H9 (cell line): Measurements from ENCODE around the gene HNMT. TPM values are rescaled to one million over a fixed set of nuclear protein-coding genes. Genes with fewer than 3 reads are reported as not detected.

Experiments used
- DNase-seq: peaks from one replicate; pipeline ENCODE4 v3.0.0-alpha.2; 2017
- H2AFZ ChIP-seq: one replicate; pipeline ENCODE4 v1.6.1; 2013; ENCODE audit warnings: mild to moderate bottlenecking, low read length, control low read depth, moderate library complexity
- H2AK5ac ChIP-seq: 2 replicates; pipeline ENCODE4 v1.6.1; 2013; ENCODE audit warnings: low read length, control low read depth, mixed read lengths; ENCODE audit not compliant: insufficient read length
- H2BK120ac ChIP-seq: one replicate; pipeline ENCODE4 v1.6.1; 2013; ENCODE audit warnings: low read depth, mild to moderate bottlenecking, low read length, control low read depth, inconsistent platforms; ENCODE audit not compliant: poor library complexity, severe bottlenecking
- H2BK12ac ChIP-seq: 2 replicates; pipeline ENCODE4 v1.6.1; 2013; ENCODE audit warnings: low read length, control low read depth, mixed read lengths, low read depth; ENCODE audit not compliant: insufficient read length
- H2BK15ac ChIP-seq: 2 replicates; pipeline ENCODE4 v1.6.1; 2013; ENCODE audit warnings: low read depth, low read length, control low read depth
- H2BK20ac ChIP-seq: one replicate; pipeline ENCODE4 v1.6.1; 2013; ENCODE audit warnings: low read depth, mild to moderate bottlenecking, low read length, control low read depth, inconsistent platforms; ENCODE audit not compliant: poor library complexity, severe bottlenecking
- H2BK5ac ChIP-seq: 2 replicates; pipeline ENCODE4 v1.6.1; 2013; ENCODE audit warnings: low read length, control low read depth, mixed read lengths; ENCODE audit not compliant: insufficient read length
- H3K14ac ChIP-seq: 2 replicates; pipeline ENCODE4 v1.6.1; 2013; ENCODE audit warnings: low read length, control low read depth; ENCODE audit not compliant: insufficient read depth
- H3K18ac ChIP-seq: 2 replicates; pipeline ENCODE4 v1.6.1; 2013; ENCODE audit warnings: low read depth, mild to moderate bottlenecking, mixed read lengths, low read length, control low read depth; ENCODE audit not compliant: insufficient read length
- H3K23ac ChIP-seq: 2 replicates; pipeline ENCODE4 v1.6.1; 2013; ENCODE audit warnings: low read length, control low read depth, mixed read lengths, low read depth; ENCODE audit not compliant: insufficient read length
- H3K23me2 ChIP-seq: 2 replicates; pipeline ENCODE4 v1.6.1; 2013; ENCODE audit warnings: low read depth, mild to moderate bottlenecking, mixed read lengths, low read length, control low read depth; ENCODE audit not compliant: insufficient read length, poor library complexity, severe bottlenecking
- H3K27ac ChIP-seq: 2 replicates; pipeline ENCODE4 v1.5.1; 2013; ENCODE audit warnings: low read length, control low read depth, mixed read lengths, low read depth; ENCODE audit not compliant: insufficient read length
- H3K27me3 ChIP-seq: 2 replicates; pipeline ENCODE4 v1.6.1; 2013; ENCODE audit warnings: low read length, control low read depth, inconsistent platforms; ENCODE audit not compliant: insufficient read depth
- H3K4ac ChIP-seq: 2 replicates; pipeline ENCODE4 v1.6.1; 2013; ENCODE audit warnings: low read depth, mild to moderate bottlenecking, control low read depth, inconsistent platforms, low read length, moderate library complexity
- H3K4me1 ChIP-seq: 2 replicates; pipeline ENCODE4 v1.6.1; 2013; ENCODE audit warnings: low read length, control low read depth, inconsistent platforms; ENCODE audit not compliant: insufficient read depth
- H3K4me2 ChIP-seq: 2 replicates; pipeline ENCODE4 v1.6.1; 2013; ENCODE audit warnings: low read length, control low read depth, mixed read lengths; ENCODE audit not compliant: insufficient read length, insufficient read depth
- H3K56ac ChIP-seq: 2 replicates; pipeline ENCODE4 v1.6.1; 2013; ENCODE audit warnings: low read depth, mild to moderate bottlenecking, mixed read lengths, low read length, control low read depth; ENCODE audit not compliant: insufficient read length
- H3K79me1 ChIP-seq: 2 replicates; pipeline ENCODE4 v1.6.1; 2013; ENCODE audit warnings: low read depth, mild to moderate bottlenecking, moderate library complexity, low read length, control low read depth, inconsistent platforms; ENCODE audit not compliant: insufficient read depth, poor library complexity, severe bottlenecking
- H3K79me2 ChIP-seq: 2 replicates; pipeline ENCODE4 v1.6.1; 2013; ENCODE audit warnings: low read length, control low read depth, inconsistent platforms; ENCODE audit not compliant: insufficient read depth
- H3K9ac ChIP-seq: 2 replicates; pipeline ENCODE4 v1.6.1; 2013; ENCODE audit warnings: low read length, control low read depth, mixed read lengths; ENCODE audit not compliant: insufficient read length; ENCODE audit errors: extremely low read depth
- H3K9me3 ChIP-seq: one replicate; pipeline ENCODE4 v1.6.1; 2013; ENCODE audit warnings: low read depth, low read length, inconsistent platforms; ENCODE audit not compliant: control insufficient read depth
- H3T11ph ChIP-seq: one replicate; pipeline ENCODE4 v1.6.1; 2013; ENCODE audit warnings: mild to moderate bottlenecking, low read length, control low read depth, inconsistent platforms
- H4K20me1 ChIP-seq: one replicate; pipeline ENCODE4 v1.6.1; 2013; ENCODE audit not compliant: control insufficient read depth, insufficient read length, insufficient read depth
- H4K5ac ChIP-seq: 2 replicates; pipeline ENCODE4 v1.6.1; 2013; ENCODE audit warnings: low read depth, mild to moderate bottlenecking, mixed read lengths, low read length, control low read depth; ENCODE audit not compliant: insufficient read length
- H4K8ac ChIP-seq: replicated peaks from 2 replicates; pipeline ENCODE4 v1.6.1; 2013; ENCODE audit warnings: low read length, control low read depth, mixed read lengths, low read depth; ENCODE audit not compliant: insufficient read length
- H4K91ac ChIP-seq: 2 replicates; pipeline ENCODE4 v1.6.1; 2013; ENCODE audit warnings: low read depth, mild to moderate bottlenecking, moderate library complexity, mixed read lengths, low read length, control low read depth; ENCODE audit not compliant: insufficient read length
- H3K27ac Mint-ChIP-seq, 3 experiments: 2 replicates in 2 of 3; 3 replicates in 1 of 3; pipeline ENCODE4 v1.8.0; 2020 to 2021; ENCODE audit warnings: mixed read lengths in 3 of 3, mild to moderate bottlenecking in 1 of 3, moderate library complexity in 1 of 3
- H3K27me3 Mint-ChIP-seq: 2 replicates; pipeline ENCODE4 v1.8.0; 2021; ENCODE audit warnings: low read depth, mild to moderate bottlenecking, moderate library complexity, mixed read lengths
- H3K36me3 Mint-ChIP-seq, 3 experiments: 2 replicates in 2 of 3; 3 replicates in 1 of 3; pipeline ENCODE4 v1.8.0; 2020 to 2021; ENCODE audit warnings: low read depth in 3 of 3, mixed read lengths in 3 of 3; ENCODE audit not compliant: insufficient read depth in 1 of 3
- H3K4me1 Mint-ChIP-seq, 2 experiments: 2 replicates each; pipeline ENCODE4 v1.8.0; 2020; ENCODE audit warnings: mixed read lengths in 2 of 2
- H3K4me3 Mint-ChIP-seq, 2 experiments: 2 replicates in 1 of 2; 3 replicates in 1 of 2; pipeline ENCODE4 v1.8.0; 2020 to 2021; ENCODE audit warnings: mild to moderate bottlenecking in 2 of 2, mixed read lengths in 2 of 2, moderate library complexity in 1 of 2
- H3K9me3 Mint-ChIP-seq, 2 experiments: 2 replicates in 1 of 2; 3 replicates in 1 of 2; pipeline ENCODE4 v1.8.0; 2020; ENCODE audit warnings: mild to moderate bottlenecking in 2 of 2, mixed read lengths in 2 of 2, moderate library complexity in 1 of 2
- WGBS: extraction: QIAGEN DNeasy Blood & Tissue Kit; methylation state at CpG from one replicate; pipeline ENCODE4 v1.1.7; 2013; ENCODE audit warnings: missing lambda C conversion rate, low lambda C conversion rate, mixed read lengths; ENCODE audit not compliant: insufficient read length; ENCODE audit errors: extremely low coverage; 5-methylcytosine and 5-hydroxymethylcytosine counted together
- total RNA-seq: library from RNA; stranded (reverse); gene quantifications from 2 replicates; pipeline ENCODE4 v1.2.1, GENCODE V29; 2021
- TF ChIP-seq, protein P1 (sequence below): fragments of 200-600 bp; sonication (generic); conservative IDR thresholded peaks from 3 replicates; pipeline ENCODE4 v1.8.0; 2021; ENCODE audit warnings: antibody characterized with exemption, mild to moderate bottlenecking

The HNMT gene
- total RNA-seq, 1 experiment from 2014 or later: 1.3 TPM

GRCh38 chr2:138000009-138000408, 35.7 kb downstream of the HNMT start:
- no peaks in the 10 kb centered on the region for H3K23me2 ChIP-seq
- no peak overlapping the region for H2BK12ac ChIP-seq
- H3K27ac ChIP-seq: no peak overlapping the region
- no peak overlapping the region for H2AK5ac ChIP-seq
- Mint-ChIP-seq H3K9me3 (peaks cover 2 to 5% of the 10 kb centered on the region in 2 experiments; a peak in 2 of 5 replicates), H3K36me3 (no peaks in the 10 kb centered on the region), H3K4me3 (no peak overlapping the region), H3K27ac (no peak overlapping the region), H3K4me1 (no peaks in the 10 kb centered on the region), H3K27me3 (no peaks in the 10 kb centered on the region)
- no peak overlapping the region for H3K4ac ChIP-seq
- DNase-seq: no peak
- H3K18ac ChIP-seq: no peak overlapping the region
- no peaks in the 10 kb centered on the region for H3K9me3 ChIP-seq
- no CpG with 5 or more reads among the region's 1 CpG for WGBS
- H3K27me3 ChIP-seq: no peaks in the 10 kb centered on the region
- H4K91ac ChIP-seq: no peak overlapping the region
- H3K56ac ChIP-seq: no peak overlapping the region
- H3K79me1 ChIP-seq: no peaks in the 10 kb centered on the region
- H2BK15ac ChIP-seq: no peak overlapping the region
- TF ChIP-seq, protein P1, sequence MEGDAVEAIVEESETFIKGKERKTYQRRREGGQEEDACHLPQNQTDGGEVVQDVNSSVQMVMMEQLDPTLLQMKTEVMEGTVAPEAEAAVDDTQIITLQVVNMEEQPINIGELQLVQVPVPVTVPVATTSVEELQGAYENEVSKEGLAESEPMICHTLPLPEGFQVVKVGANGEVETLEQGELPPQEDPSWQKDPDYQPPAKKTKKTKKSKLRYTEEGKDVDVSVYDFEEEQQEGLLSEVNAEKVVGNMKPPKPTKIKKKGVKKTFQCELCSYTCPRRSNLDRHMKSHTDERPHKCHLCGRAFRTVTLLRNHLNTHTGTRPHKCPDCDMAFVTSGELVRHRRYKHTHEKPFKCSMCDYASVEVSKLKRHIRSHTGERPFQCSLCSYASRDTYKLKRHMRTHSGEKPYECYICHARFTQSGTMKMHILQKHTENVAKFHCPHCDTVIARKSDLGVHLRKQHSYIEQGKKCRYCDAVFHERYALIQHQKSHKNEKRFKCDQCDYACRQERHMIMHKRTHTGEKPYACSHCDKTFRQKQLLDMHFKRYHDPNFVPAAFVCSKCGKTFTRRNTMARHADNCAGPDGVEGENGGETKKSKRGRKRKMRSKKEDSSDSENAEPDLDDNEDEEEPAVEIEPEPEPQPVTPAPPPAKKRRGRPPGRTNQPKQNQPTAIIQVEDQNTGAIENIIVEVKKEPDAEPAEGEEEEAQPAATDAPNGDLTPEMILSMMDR: no peak
- no peaks in the 10 kb centered on the region for H4K20me1 ChIP-seq
- no peak overlapping the region for H2BK120ac ChIP-seq
- H2AFZ ChIP-seq: no peak overlapping the region
- no peak overlapping the region for H3K4me2 ChIP-seq
- no peak overlapping the region for H4K5ac ChIP-seq
- no peak overlapping the region for H2BK20ac ChIP-seq
- no peak overlapping the region for H3K23ac ChIP-seq
- no peaks in the 10 kb centered on the region for H3K79me2 ChIP-seq
- H3K14ac ChIP-seq: no peak overlapping the region
- no peak overlapping the region for H4K8ac ChIP-seq
- H2BK5ac ChIP-seq: no peak overlapping the region
- H3K9ac ChIP-seq: no peak overlapping the region
- H3T11ph ChIP-seq: no peak overlapping the region
- no peaks in the 10 kb centered on the region for H3K4me1 ChIP-seq
